Subcutaneous abdominal adipose tissue (tissue), 5 donors: ENCODE results near the gene SPACDR.
A peak's percentile ranks its signal among the peaks of the same experiment; 100 is the strongest.

Source experiments
- H3K27ac ChIP-seq: one replicate; pipeline ENCODE4 v1.7.0; 2013; ENCODE audit warnings: low read depth, mild to moderate bottlenecking, inconsistent platforms, low read length, moderate library complexity
- H3K27me3 ChIP-seq, 5 donors: one replicate each; pipeline ENCODE4 v1.7.0; 2013; ENCODE audit warnings: low read length in 5 of 5, inconsistent platforms in 1 of 5; ENCODE audit not compliant: control insufficient read depth in 5 of 5, insufficient read depth in 4 of 5
- H3K36me3 ChIP-seq, 5 donors: one replicate each; pipeline ENCODE4 v1.7.0; 2013; ENCODE audit warnings: low read length in 5 of 5; ENCODE audit not compliant: control insufficient read depth in 5 of 5, insufficient read depth in 5 of 5
- H3K4me1 ChIP-seq, 5 donors: one replicate each; pipeline ENCODE4 v1.7.0; 2013; ENCODE audit warnings: low read length in 5 of 5, mild to moderate bottlenecking in 3 of 5, moderate library complexity in 1 of 5; ENCODE audit not compliant: control insufficient read depth in 5 of 5, insufficient read depth in 5 of 5
- H3K4me3 ChIP-seq, 5 donors: one replicate each; pipeline ENCODE4 v1.7.0; 2013; ENCODE audit warnings: low read length in 5 of 5, low read depth in 1 of 5
- H3K9ac ChIP-seq, 5 donors: one replicate each; pipeline ENCODE4 v1.7.0; 2013; ENCODE audit warnings: low read length in 5 of 5, mild to moderate bottlenecking in 4 of 5, moderate library complexity in 3 of 5
- H3K9me3 ChIP-seq, 5 donors: one replicate each; pipeline ENCODE4 v1.7.0; 2013; ENCODE audit warnings: low read length in 5 of 5; ENCODE audit not compliant: control insufficient read depth in 5 of 5
- donor health status: healthy.
- donor health status: healthy.
- donor health status: healthy.
- donor health status: healthy.
- donor health status: healthy.

SPACDR gene

GRCh38 chr7:100493476-100494264, 29.6 kb upstream of the SPACDR start:
- no peaks in the 10 kb centered on the region for H3K27me3 ChIP-seq
- H3K4me1 ChIP-seq: peaks cover 3 to 16% (median 15%) of the 10 kb centered on the region in 5 donors
- H3K4me3 ChIP-seq: peak overlapping the region; percentile 53 to 76 (median 64)
- no peaks in the 10 kb centered on the region for H3K36me3 ChIP-seq
- no peaks in the 10 kb centered on the region for H3K9me3 ChIP-seq
- peak overlapping the region; percentile 30 for H3K27ac ChIP-seq
- peak overlapping the region in 3 of 5 donors; percentile 43 to 69 (median 62) for H3K9ac ChIP-seq

- Histone ChIP-seq H3K9ac (peak overlapping the region in 3 of 5 donors; percentile 43 to 69 (median 62)), H3K36me3 (no peaks in the 10 kb centered on the region), H3K9me3 (no peaks in the 10 kb centered on the region), H3K4me3 (peak overlapping the region; percentile 29 to 64 (median 56)), H3K4me1 (peaks cover 3 to 16% (median 15%) of the 10 kb centered on the region in 5 donors), H3K27ac (no peak overlapping the region), H3K27me3 (no peaks in the 10 kb centered on the region)
Measured at GRCh38 chr7:100492738-100493475, 28.8 kb upstream of the SPACDR start.

GRCh38 chr7:100491192-100491578, 27.1 kb upstream of the SPACDR start:
- H3K27me3 ChIP-seq: no peaks in the 10 kb centered on the region
- H3K4me1 ChIP-seq: peaks cover 3 to 20% (median 15%) of the 10 kb centered on the region in 5 donors
- H3K27ac ChIP-seq: no peak overlapping the region
- no peak overlapping the region for H3K4me3 ChIP-seq
- no peaks in the 10 kb centered on the region for H3K36me3 ChIP-seq
- no peak overlapping the region for H3K9ac ChIP-seq
- no peaks in the 10 kb centered on the region for H3K9me3 ChIP-seq

- H3K9me3 ChIP-seq: no peaks in the 10 kb centered on the region
- H3K9ac ChIP-seq: no peak overlapping the region
- peaks cover 3 to 25% (median 15%) of the 10 kb centered on the region in 5 donors for H3K4me1 ChIP-seq
- no peak overlapping the region for H3K4me3 ChIP-seq
- no peaks in the 10 kb centered on the region for H3K36me3 ChIP-seq
- H3K27me3 ChIP-seq: no peaks in the 10 kb centered on the region
- H3K27ac ChIP-seq: no peak overlapping the region
Measured at GRCh38 chr7:100490483-100491191, 26.6 kb upstream of the SPACDR start.

GRCh38 chr7:100489824-100490223, 25.8 kb upstream of the SPACDR start:
- H3K9ac ChIP-seq: no peak overlapping the region
- H3K9me3 ChIP-seq: no peaks in the 10 kb centered on the region
- peaks cover 3 to 30% (median 15%) of the 10 kb centered on the region in 5 donors for H3K4me1 ChIP-seq
- H3K27ac ChIP-seq: no peak overlapping the region
- H3K27me3 ChIP-seq: no peaks in the 10 kb centered on the region
- no peak overlapping the region for H3K4me3 ChIP-seq
- H3K36me3 ChIP-seq: no peaks in the 10 kb centered on the region

GRCh38 chr7:100489121-100489520, 25.1 kb upstream of the SPACDR start:
- H3K9ac ChIP-seq: no peak overlapping the region
- no peak overlapping the region for H3K27ac ChIP-seq
- no peak overlapping the region for H3K4me3 ChIP-seq
- H3K4me1 ChIP-seq: peaks cover 3 to 29% (median 16%) of the 10 kb centered on the region in 5 donors
- H3K27me3 ChIP-seq: no peaks in the 10 kb centered on the region
- H3K9me3 ChIP-seq: no peaks in the 10 kb centered on the region
- H3K36me3 ChIP-seq: no peaks in the 10 kb centered on the region

GRCh38 chr7:100488333-100489095, 24.5 kb upstream of the SPACDR start:
- no peaks in the 10 kb centered on the region for H3K9me3 ChIP-seq
- no peak overlapping the region for H3K4me3 ChIP-seq
- H3K9ac ChIP-seq: no peak overlapping the region
- H3K27ac ChIP-seq: no peak overlapping the region
- no peaks in the 10 kb centered on the region for H3K36me3 ChIP-seq
- H3K4me1 ChIP-seq: peaks cover 0 to 30% (median 14%) of the 10 kb centered on the region in 5 donors
- H3K27me3 ChIP-seq: no peaks in the 10 kb centered on the region

- Histone ChIP-seq H3K27ac (no peak overlapping the region), H3K36me3 (no peaks in the 10 kb centered on the region), H3K4me3 (no peak overlapping the region), H3K4me1 (peaks cover 2 to 29% (median 14%) of the 10 kb centered on the region in 5 donors), H3K9me3 (no peaks in the 10 kb centered on the region), H3K27me3 (no peaks in the 10 kb centered on the region), H3K9ac (no peak overlapping the region)
Measured at GRCh38 chr7:100486753-100487446, 22.8 kb upstream of the SPACDR start.

- no peak overlapping the region for H3K27ac ChIP-seq
Measured at GRCh38 chr7:100486111-100486636, 22.1 kb upstream of the SPACDR start.

More at GRCh38 chr7:100486111-100486636, 22.1 kb upstream of the SPACDR start:
- no peaks in the 10 kb centered on the region for H3K36me3 ChIP-seq
- no peaks in the 10 kb centered on the region for H3K27me3 ChIP-seq
- H3K9me3 ChIP-seq: no peaks in the 10 kb centered on the region
- peak overlapping the region in 1 of 5 donors; percentile 51 for H3K9ac ChIP-seq
- peaks cover 2 to 29% (median 14%) of the 10 kb centered on the region in 5 donors for H3K4me1 ChIP-seq
- no peak overlapping the region for H3K4me3 ChIP-seq
